HEK293T (cell line): ENCODE results near the gene NXPE1.

Experiments
- CTCF ChIA-PET: fragments of 350-600 bp; formaldehyde crosslinking; extraction: SDS; loops from one replicate; lab custom pipeline; 2021; ENCODE audit warnings: antibody characterized with exemption, inconsistent platforms; lab: Yijun Ruan, JAX
- POLR2A ChIA-PET: fragments of 350-600 bp; formaldehyde crosslinking; extraction: SDS; loops from one replicate; lab custom pipeline; 2020; ENCODE audit warnings: antibody characterized with exemption, inconsistent platforms; lab: Yijun Ruan, JAX
- DNase-seq: peaks from one replicate; pipeline ENCODE4 v3.0.0; 2012; ENCODE audit warnings: mixed read lengths; ENCODE audit errors: extremely low spot score
- ARNT ChIP-seq: fragments of 450-650 bp; IDR thresholded peaks from 2 replicates; pipeline ENCODE4 v1.6.1; 2017; ENCODE audit warnings: mild to moderate bottlenecking
- BHLHE40 ChIP-seq: fragments of 450-650 bp; IDR thresholded peaks from 2 replicates; pipeline ENCODE4 v1.6.1; 2016; ENCODE audit warnings: mild to moderate bottlenecking, moderate library complexity, borderline replicate concordance
- CTBP1 ChIP-seq: fragments of 450-650 bp; IDR thresholded peaks from 2 replicates; pipeline ENCODE4 v1.6.1; 2016; ENCODE audit warnings: borderline replicate concordance
- ELF4 ChIP-seq: fragments of 450-650 bp; IDR thresholded peaks from 2 replicates; pipeline ENCODE4 v1.6.1; 2017; ENCODE audit warnings: antibody characterized with exemption
- FOXA1 ChIP-seq: fragments of 450-650 bp; IDR thresholded peaks from 2 replicates; pipeline ENCODE4 v1.6.1; 2016; ENCODE audit warnings: mild to moderate bottlenecking
- FOXK2 ChIP-seq: fragments of 450-650 bp; IDR thresholded peaks from 2 replicates; pipeline ENCODE4 v1.6.1; 2016; ENCODE audit warnings: mild to moderate bottlenecking
- FOXM1 ChIP-seq: fragments of 450-650 bp; IDR thresholded peaks from 2 replicates; pipeline ENCODE4 v1.6.1; 2017; ENCODE audit warnings: mild to moderate bottlenecking, borderline replicate concordance
- HDGF ChIP-seq: fragments of 450-650 bp; IDR thresholded peaks from 2 replicates; pipeline ENCODE4 v1.6.1; 2017; ENCODE audit warnings: antibody characterized with exemption, borderline replicate concordance
- L3MBTL2 ChIP-seq: fragments of 450-650 bp; conservative IDR thresholded peaks from 2 replicates; pipeline ENCODE4 v1.6.1; 2016; ENCODE audit warnings: mild to moderate bottlenecking
- LEF1 ChIP-seq: fragments of 450-650 bp; IDR thresholded peaks from 2 replicates; pipeline ENCODE4 v1.6.1; 2017; ENCODE audit warnings: mild to moderate bottlenecking, borderline replicate concordance
- NFRKB ChIP-seq: fragments of 450-650 bp; IDR thresholded peaks from 2 replicates; pipeline ENCODE4 v1.6.1; 2016; ENCODE audit warnings: mild to moderate bottlenecking, moderate library complexity
- SP1 ChIP-seq: fragments of 450-650 bp; IDR thresholded peaks from 2 replicates; pipeline ENCODE4 v1.6.1; 2017
- SUZ12 ChIP-seq: fragments of 450-650 bp; IDR thresholded peaks from 2 replicates; pipeline ENCODE4 v1.6.1; 2016; ENCODE audit warnings: mild to moderate bottlenecking
- TARDBP ChIP-seq: fragments of 450-650 bp; IDR thresholded peaks from 2 replicates; pipeline ENCODE4 v1.6.1; 2016
- ZNF384 ChIP-seq: fragments of 450-650 bp; IDR thresholded peaks from 2 replicates; pipeline ENCODE4 v1.6.1; 2016
- TF ChIP-seq, protein P1 (sequence below): fragments of 450-650 bp; IDR thresholded peaks from 2 replicates; pipeline ENCODE4 v1.6.1; 2016

Gene NXPE1

DNA sequence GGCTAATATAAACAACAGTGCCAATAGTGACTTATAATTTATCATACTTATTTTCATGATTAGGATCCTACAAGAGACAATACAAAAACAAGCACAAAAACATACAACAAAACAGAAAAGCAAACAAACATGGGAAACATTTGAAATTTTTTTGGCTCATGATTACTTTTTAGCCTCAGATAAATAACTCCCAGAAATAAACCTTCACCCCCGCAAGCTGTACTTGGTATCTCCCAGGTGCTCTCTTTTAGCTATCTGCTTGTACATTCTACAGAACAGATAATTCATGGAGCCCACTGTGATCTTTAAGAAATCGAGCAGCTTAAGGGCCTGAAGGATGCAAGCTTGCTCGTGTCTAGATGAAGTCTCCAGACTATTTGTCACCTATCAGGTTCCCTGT is 35.0 kb upstream of the NXPE1 start:
- DNase-seq, result no peak
- POLR2A ChIA-PET, result no interaction called here
- TF ChIP-seq, protein P1, sequence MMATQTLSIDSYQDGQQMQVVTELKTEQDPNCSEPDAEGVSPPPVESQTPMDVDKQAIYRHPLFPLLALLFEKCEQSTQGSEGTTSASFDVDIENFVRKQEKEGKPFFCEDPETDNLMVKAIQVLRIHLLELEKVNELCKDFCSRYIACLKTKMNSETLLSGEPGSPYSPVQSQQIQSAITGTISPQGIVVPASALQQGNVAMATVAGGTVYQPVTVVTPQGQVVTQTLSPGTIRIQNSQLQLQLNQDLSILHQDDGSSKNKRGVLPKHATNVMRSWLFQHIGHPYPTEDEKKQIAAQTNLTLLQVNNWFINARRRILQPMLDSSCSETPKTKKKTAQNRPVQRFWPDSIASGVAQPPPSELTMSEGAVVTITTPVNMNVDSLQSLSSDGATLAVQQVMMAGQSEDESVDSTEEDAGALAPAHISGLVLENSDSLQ, result no peak
- TF ChIP-seq BHLHE40 (no peak), L3MBTL2 (no peak), ZNF384 (no peak)
- CTCF ChIA-PET, result no interaction called here

DNA sequence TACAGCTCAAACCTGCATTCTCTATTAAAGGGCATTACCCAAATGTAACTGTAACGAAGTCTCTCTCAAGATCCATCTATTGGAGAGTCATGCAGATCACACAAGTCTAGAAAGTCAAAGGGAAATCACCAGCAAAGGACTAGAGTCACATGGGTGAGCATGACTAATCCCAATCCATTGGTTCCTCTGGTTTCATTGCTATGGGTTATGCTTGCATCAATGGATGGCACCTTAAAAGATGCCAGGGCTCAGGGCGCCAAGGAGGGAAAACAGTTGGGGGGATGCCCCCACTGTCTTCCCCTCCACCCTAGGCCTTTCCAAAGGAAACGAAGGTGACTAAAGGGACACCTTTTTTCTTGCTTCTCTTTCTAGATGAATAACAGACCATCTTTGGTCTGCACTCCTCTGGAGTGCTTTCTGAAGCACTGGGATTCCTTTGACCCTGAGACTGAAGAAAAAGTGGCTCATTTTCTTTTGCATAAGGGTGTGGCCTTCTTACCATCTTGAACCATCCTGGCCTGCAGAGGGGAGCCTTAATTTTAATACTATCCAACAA is 27.8 kb upstream of the NXPE1 start:
- no peak for DNase-seq
- ChIA-PET CTCF (no interaction called here), POLR2A (no interaction called here)
- no peak for TF ChIP-seq SUZ12
- no peak for TF ChIP-seq ZNF384
- TF ChIP-seq, protein P1, result no peak
- no peak for TF ChIP-seq ARNT
- no peak for TF ChIP-seq ELF4
- TF ChIP-seq LEF1, result no peak
- no peak for TF ChIP-seq SP1
- no peak for TF ChIP-seq BHLHE40
- no peak for TF ChIP-seq HDGF
- TF ChIP-seq TARDBP, result no peak
- no peak for TF ChIP-seq NFRKB
- no peak for TF ChIP-seq FOXK2
- TF ChIP-seq L3MBTL2, result no peak
- TF ChIP-seq FOXM1, result no peak
- no peak for TF ChIP-seq FOXA1
- no peak for TF ChIP-seq CTBP1

DNA sequence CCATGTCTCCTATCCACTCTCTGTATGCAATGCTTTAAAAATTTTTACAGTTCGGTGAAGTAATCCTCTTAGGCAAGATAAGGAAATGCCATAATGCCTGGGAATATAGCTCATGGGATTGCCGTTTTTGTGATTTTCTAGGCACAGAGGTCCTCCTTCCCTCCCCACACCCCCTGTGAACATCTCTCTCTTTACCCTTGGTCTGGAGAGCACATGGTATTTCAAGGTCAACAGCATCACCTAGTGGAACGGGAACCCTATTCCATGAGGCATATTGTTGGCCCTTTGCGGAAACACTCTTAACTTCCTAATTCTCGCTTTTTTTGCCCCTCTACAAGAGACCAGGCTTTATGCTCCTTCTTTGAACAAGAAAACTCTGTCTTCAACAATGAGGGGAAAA is 27.1 kb upstream of the NXPE1 start:
- no peak for DNase-seq
- TF ChIP-seq, protein P1, result no peak
- TF ChIP-seq BHLHE40 (no peak), NFRKB (no peak), SUZ12 (no peak), ELF4 (no peak)
- ChIA-PET CTCF (no interaction called here), POLR2A (no interaction called here)

DNA sequence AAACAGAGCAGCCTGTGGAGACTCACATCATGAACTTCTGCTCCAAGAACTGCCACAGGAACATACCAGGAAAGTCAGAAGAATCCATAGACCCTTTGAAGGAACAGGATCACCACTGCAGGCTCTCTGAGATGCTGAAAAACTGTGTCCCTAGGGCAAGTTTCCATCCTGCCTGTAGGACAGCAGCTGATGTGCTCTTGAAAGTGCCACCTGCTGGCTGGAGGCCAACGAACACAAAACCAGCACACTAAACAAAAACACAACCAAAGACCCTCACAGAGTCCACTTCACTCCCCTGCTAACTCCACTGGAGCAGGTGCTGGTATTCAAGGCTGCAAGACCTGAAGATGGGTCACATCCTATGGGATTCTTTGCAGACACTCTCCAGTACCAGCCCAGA is 12.0 kb upstream of the NXPE1 start:
- DNase-seq, result no peak
- TF ChIP-seq ZNF384 (no peak), FOXA1 (no peak), ELF4 (no peak), SP1 (no peak), FOXM1 (no peak), ARNT (no peak), BHLHE40 (no peak)
- TF ChIP-seq, protein P1, result no peak
- ChIA-PET CTCF (no interaction called here), POLR2A (no interaction called here)

DNA sequence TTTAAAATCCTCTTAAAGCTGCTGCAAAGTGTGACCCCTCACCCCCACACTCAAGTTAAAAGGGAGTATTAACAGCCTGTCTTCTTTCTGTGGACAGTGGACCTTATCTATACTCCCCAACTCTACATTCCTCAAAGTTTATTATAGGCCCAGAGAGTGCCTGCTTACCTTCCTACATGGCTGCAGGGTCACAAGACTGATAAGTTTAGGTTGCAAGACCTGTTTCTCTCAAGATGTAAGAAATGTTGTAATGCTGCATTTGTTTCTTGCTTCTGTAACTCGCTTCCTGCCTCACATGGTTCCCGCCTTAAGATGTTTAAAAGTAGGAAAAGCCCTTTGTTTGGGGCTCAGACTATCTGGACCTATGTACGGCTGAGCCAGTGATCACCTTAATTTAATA is 10.1 kb upstream of the NXPE1 start:
- DNase-seq, result no peak
- TF ChIP-seq, protein P1, result no peak
- no peak for TF ChIP-seq FOXM1
- TF ChIP-seq CTBP1, result no peak
- POLR2A ChIA-PET, result no interaction called here
- CTCF ChIA-PET, result no interaction called here

DNA sequence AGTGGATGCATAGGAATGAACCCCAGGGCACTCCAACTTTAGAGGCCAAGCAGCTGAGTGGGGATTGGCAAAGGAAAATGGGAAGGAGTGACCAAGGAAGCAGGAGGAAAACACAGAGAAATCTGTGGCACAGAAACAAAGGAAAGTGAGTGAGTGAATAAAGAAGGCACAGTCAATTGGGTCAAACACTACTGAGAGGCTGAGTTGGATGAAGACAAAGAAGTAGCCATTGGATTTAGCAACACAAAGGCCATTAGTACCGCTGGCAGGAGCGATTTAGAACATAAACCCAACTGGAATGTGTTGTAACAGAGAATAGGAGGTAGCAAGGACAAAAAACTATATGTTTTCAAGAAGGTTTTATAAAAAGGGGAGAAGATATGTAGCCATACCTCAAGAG is 6.6 kb upstream of the NXPE1 start:
- POLR2A ChIA-PET, result no interaction called here
- no peak for DNase-seq
- CTCF ChIA-PET, result no interaction called here
- TF ChIP-seq BHLHE40 (no peak), ZNF384 (no peak), FOXM1 (no peak), HDGF (no peak), LEF1 (no peak), TARDBP (no peak), SP1 (no peak), NFRKB (no peak), SUZ12 (no peak), FOXA1 (no peak), ARNT (no peak)
- TF ChIP-seq, protein P1, result no peak
